ENCODE results near the gene CDC42.

DNA sequence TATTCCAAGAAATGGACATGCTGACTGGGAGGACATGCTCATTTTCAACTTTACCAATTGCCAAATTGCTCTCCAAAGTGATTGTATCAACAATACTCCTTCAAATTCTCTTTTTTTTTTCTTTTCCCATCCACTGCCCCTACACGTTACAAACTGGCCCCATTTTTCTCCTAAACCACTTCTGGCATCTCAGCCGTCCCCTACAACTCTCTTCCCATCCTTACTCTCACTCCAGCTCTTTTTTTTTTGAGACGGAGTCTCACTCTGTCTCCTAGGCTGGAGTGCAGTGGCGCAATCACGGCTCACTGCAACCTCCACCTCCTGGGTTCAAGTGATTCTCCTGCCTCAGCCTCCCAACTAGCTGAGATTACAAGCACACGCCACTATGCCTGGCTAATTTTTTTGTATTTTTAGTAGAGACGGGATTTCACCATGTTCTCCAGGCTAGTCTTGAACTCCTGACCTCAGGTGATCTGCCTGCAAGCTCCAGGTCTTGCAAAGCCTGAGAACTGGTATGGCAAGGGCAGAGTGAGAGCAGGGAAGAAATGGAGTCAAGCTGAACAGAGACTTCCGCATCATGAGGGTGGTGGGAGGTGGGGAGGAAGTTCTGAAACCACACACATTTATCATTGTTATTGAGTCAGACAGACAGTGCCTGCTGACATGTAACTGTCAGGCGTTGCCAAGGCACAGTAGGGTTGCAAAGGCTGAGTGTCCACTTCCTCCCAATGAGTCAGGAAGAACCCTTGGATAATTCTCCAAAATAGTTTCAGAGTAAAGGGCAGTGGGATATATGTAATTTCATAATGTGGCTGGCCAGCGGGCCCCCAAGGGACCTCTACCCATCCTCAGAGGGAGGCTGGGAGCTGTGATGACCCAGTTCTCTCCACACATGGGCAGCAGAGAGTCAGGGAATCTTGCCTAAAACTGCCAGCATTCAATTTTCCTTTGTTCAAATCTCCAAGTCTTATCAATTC is 33.6 kb upstream of the CDC42 start:
- TF ChIP-seq, protein P1, sequence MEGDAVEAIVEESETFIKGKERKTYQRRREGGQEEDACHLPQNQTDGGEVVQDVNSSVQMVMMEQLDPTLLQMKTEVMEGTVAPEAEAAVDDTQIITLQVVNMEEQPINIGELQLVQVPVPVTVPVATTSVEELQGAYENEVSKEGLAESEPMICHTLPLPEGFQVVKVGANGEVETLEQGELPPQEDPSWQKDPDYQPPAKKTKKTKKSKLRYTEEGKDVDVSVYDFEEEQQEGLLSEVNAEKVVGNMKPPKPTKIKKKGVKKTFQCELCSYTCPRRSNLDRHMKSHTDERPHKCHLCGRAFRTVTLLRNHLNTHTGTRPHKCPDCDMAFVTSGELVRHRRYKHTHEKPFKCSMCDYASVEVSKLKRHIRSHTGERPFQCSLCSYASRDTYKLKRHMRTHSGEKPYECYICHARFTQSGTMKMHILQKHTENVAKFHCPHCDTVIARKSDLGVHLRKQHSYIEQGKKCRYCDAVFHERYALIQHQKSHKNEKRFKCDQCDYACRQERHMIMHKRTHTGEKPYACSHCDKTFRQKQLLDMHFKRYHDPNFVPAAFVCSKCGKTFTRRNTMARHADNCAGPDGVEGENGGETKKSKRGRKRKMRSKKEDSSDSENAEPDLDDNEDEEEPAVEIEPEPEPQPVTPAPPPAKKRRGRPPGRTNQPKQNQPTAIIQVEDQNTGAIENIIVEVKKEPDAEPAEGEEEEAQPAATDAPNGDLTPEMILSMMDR (IDR thresholded peaks at IDR 0.05): no peak
- TF ChIP-seq POLR2A (IDR thresholded peaks at IDR 0.05): no peak
